Measurements from ENCODE around the gene GALNTL6.

DNA sequence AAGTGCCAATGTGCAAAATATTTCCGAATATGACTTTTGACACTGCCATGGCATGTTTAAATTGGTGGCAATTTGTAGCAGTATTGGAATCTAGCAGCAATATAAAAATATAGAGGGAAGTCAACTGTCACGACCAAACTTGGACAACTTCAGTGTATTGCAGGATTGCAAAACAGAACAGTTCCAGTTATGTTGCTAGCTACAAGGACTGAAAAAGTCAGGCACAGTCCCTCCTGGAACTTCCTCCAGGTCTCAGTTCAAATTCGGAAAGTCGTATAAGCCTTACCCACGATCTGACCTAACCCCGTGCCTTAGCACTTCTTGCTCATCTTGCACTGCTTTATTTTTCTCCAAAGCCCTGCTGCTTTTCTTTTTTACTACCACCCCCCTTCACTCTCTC is 965.4 kb downstream of the GALNTL6 start:
- TF ChIP-seq POLR2AphosphoS5 (IDR thresholded peaks at IDR 0.05; ENCODE audit: low read depth, low read length) (no peak), POLR2A (IDR thresholded peaks at IDR 0.05; ENCODE audit: low read depth, low read length) (no peak), TAF1 (IDR thresholded peaks at IDR 0.05; ENCODE audit: low read depth, low read length) (no peak), POU2F2 (IDR thresholded peaks at IDR 0.05; ENCODE audit: low read depth, low read length) (no peak), PAX5 (IDR thresholded peaks at IDR 0.05; ENCODE audit: insufficient read depth, low read length, severe bottlenecking) (no peak), SPI1 (IDR thresholded peaks at IDR 0.05; ENCODE audit: low read depth, low read length) (no peak)
